Measurements from ENCODE around the gene ANGPT4.
A peak's percentile ranks its signal among the peaks of the same experiment; 100 is the strongest.
"Not testable (repeated sequence)": the region's sequence is repeated elsewhere in the genome, so short reads cannot be mapped to it uniquely, and the experiment has no call there.

ANGPT4 gene

GRCh38 chr20:910132-910869 lies 5.8 kb downstream of the ANGPT4 start:
- no peak for DNase-seq (ENCODE audit: low read depth, low spot score)
- H3K27ac ChIP-seq = no peak overlapping the region

GRCh38 chr20:909641-910040 lies 6.5 kb downstream of the ANGPT4 start:
- no peak for DNase-seq (ENCODE audit: low read depth, low spot score)
- no peak overlapping the region for H3K27ac ChIP-seq

- H3K27ac ChIP-seq = no peak overlapping the region
- DNase-seq (ENCODE audit: low read depth, low spot score) = no peak
These were observed 9.3 kb downstream of the ANGPT4 start for GRCh38 chr20:906703-907270.

GRCh38 chr20:906001-906520 lies 10.1 kb downstream of the ANGPT4 start:
- no peak for DNase-seq (ENCODE audit: low read depth, low spot score)
- H3K27ac ChIP-seq = no peak overlapping the region

GRCh38 chr20:905396-905961 lies 10.7 kb downstream of the ANGPT4 start:
- no peak for DNase-seq (ENCODE audit: low read depth, low spot score)
- H3K27ac ChIP-seq = no peak overlapping the region

GRCh38 chr20:904039-904545 lies 12.0 kb downstream of the ANGPT4 start:
- no peak for DNase-seq (ENCODE audit: low read depth, low spot score)
- H3K27ac ChIP-seq = no peak overlapping the region

- not testable (repeated sequence) for DNase-seq (ENCODE audit: low read depth, low spot score); H3K27ac ChIP-seq
These were observed 18.7 kb downstream of the ANGPT4 start for GRCh38 chr20:897436-897835.

GRCh38 chr20:896501-897025 lies 19.6 kb downstream of the ANGPT4 start:
- DNase-seq (ENCODE audit: low read depth, low spot score) = no peak
- no peak overlapping the region for H3K27ac ChIP-seq

GRCh38 chr20:892371-892770 lies 23.8 kb downstream of the ANGPT4 start:
- DNase-seq (ENCODE audit: low read depth, low spot score); H3K27ac ChIP-seq: not testable (repeated sequence)

- no peak overlapping the region for H3K27ac ChIP-seq
- DNase-seq (ENCODE audit: low read depth, low spot score) = no peak
These were observed 24.4 kb downstream of the ANGPT4 start for GRCh38 chr20:891706-892080.

- no peak overlapping the region for H3K27ac ChIP-seq
- no peak for DNase-seq (ENCODE audit: low read depth, low spot score)
These were observed 25.0 kb downstream of the ANGPT4 start for GRCh38 chr20:891058-891705.

GRCh38 chr20:890666-891057 lies 25.5 kb downstream of the ANGPT4 start:
- DNase-seq (ENCODE audit: low read depth, low spot score) = no peak
- no peak overlapping the region for H3K27ac ChIP-seq

- DNase-seq (ENCODE audit: low read depth, low spot score) = no peak
- no peak overlapping the region for H3K27ac ChIP-seq
These were observed 26.1 kb downstream of the ANGPT4 start for GRCh38 chr20:889932-890463.

- no peak for DNase-seq (ENCODE audit: low read depth, low spot score)
- H3K27ac ChIP-seq = no peak overlapping the region
These were observed 27.0 kb downstream of the ANGPT4 start for GRCh38 chr20:889106-889505.

- DNase-seq (ENCODE audit: low read depth, low spot score) = no peak
- no peak overlapping the region for H3K27ac ChIP-seq
These were observed 28.1 kb downstream of the ANGPT4 start for GRCh38 chr20:888057-888456.

- DNase-seq (ENCODE audit: low read depth, low spot score) = no peak
These were observed 29.0 kb downstream of the ANGPT4 start for GRCh38 chr20:887137-887536.

GRCh38 chr20:884983-885952 lies 30.9 kb downstream of the ANGPT4 start:
- DNase-seq (ENCODE audit: low read depth, low spot score) = peak; percentile 16
- H3K27ac ChIP-seq = no peak overlapping the region

More at GRCh38 chr20:887137-887536, 29.0 kb downstream of the ANGPT4 start:
- H3K27ac ChIP-seq = no peak overlapping the region

- DNase-seq (ENCODE audit: low read depth, low spot score) = no peak
- H3K27ac ChIP-seq = peak overlapping the region; percentile 80
These were observed 34.4 kb downstream of the ANGPT4 start for GRCh38 chr20:881783-882144.

- DNase-seq (ENCODE audit: low read depth, low spot score) = peak; percentile 54
- peak overlapping the region; percentile 80 for H3K27ac ChIP-seq
These were observed 34.9 kb downstream of the ANGPT4 start for GRCh38 chr20:881051-881782.
